ENCODE measurements around the gene PAGE5.

Gene PAGE5

GRCh38 chrX:55220119-55220794 lies at the start of gene PAGE5:
TSS of gene PAGE5 (plus strand) at chrX:55220346. CDS start at chrX:55221383, 1,037 bp downstream.
- DNase-seq: no peak

GRCh38 chrX:55187281-55187680 lies 32.9 kb upstream of the PAGE5 start:
- DNase-seq: no peak

DNA sequence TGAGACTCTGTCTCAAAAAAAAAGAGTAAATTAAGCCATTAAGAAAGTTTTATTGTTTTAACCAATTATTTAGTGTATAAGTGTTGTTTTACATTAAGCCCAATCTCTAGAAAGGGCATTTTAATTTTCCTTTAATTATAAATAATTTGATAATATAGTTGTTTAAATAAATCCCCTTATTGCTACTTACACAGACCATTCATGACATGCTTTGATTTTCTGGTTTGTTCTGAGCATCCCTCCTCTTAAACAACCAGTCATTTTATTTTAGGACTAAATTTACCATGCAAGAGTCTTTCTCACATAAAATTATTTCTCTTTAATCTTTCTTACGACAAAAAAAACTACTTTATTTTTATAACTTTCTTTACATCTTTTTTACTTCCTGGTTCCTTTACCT lies 23.5 kb upstream of the PAGE5 start:
- DNase-seq: no peak

GRCh38 chrX:55201930-55202579 lies 18.1 kb upstream of the PAGE5 start:
- no peak for DNase-seq

- no peak for DNase-seq
These were observed 13.8 kb upstream of the PAGE5 start for GRCh38 chrX:55206162-55206941.

GRCh38 chrX:55210931-55211677 lies 9.0 kb upstream of the PAGE5 start:
- no peak for DNase-seq

DNA sequence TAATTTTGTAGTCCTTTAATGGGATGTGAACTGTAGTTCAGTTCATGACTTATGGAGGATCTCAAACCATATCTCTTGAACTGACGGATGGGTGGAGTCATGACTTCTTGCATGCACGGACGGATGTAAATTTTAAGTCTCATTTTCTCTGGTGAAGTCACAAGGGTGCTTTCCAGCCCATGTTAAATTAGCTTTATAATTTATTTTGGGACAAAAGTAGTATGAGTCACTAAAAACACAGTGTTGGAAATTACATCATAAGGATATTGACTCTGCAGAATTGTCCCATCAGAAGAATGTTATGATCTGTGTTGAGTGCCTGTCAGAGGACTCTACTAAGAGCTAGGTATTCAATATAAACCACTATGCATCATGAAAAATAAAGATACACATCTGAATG lies 6.8 kb upstream of the PAGE5 start:
- no peak for DNase-seq

- no peak for DNase-seq
These were observed 20.7 kb downstream of the PAGE5 start for GRCh38 chrX:55240788-55241340.

- no peak for DNase-seq
These were observed 33.4 kb downstream of the PAGE5 start for GRCh38 chrX:55253528-55253927.

- no peak for DNase-seq
These were observed 40.7 kb downstream of the PAGE5 start for GRCh38 chrX:55260806-55261205.

DNA sequence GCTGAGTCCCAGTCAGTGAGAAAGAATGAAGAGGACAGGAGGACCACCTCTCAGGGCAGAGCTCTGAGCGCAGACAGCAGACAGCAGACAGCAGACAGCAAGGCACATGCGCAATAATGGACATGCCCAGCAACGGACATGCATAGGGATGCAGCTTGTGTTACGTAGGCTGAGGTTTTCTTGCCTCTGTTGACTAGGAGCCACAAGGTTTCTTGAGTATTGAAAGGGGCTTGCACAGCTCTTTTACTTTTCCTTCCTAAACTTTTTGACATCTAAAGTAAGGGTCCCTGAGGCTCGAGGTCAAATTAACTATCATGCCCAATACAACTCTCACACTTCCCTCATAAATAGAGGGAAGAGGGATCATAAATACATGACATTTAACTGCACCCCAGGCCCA lies 44.7 kb downstream of the PAGE5 start, which contains the start of gene PAGE3:
PAGE3 (minus strand) TSS at position 101 of the 400 bp plus-strand sequence. CDS start 1,013 bp downstream, outside the sequence.
- DNase-seq: no peak
